Kidney (tissue), 14 donors: ENCODE results near the gene PGM1. TPM values are rescaled to one million over a fixed set of nuclear protein-coding genes. Genes with fewer than 3 reads are reported as not detected.

Experiments
- DNase-seq, 5 donors: peaks; one replicate each; pipeline ENCODE4 v3.0.0-alpha.2; 2013 to 2020
- FAIRE-seq: peaks from 2 replicates; lab custom pipeline; 2012; peaks lifted over from hg19 to GRCh38; lab: Jason Lieb, UNC
- H3K27ac ChIP-seq, 2 donors: one replicate each; pipeline ENCODE4 v1.7.0; 2013; ENCODE audit warnings: low read depth in 2 of 2, low read length in 2 of 2, inconsistent platforms in 1 of 2
- H3K27me3 ChIP-seq: one replicate; pipeline ENCODE4 v1.7.1; 2013; ENCODE audit warnings: low read length, inconsistent platforms; ENCODE audit not compliant: control insufficient read depth, insufficient read depth
- H3K36me3 ChIP-seq, 3 donors: one replicate each; pipeline versions ENCODE4 v1.7.0 to v1.7.1; 2013; ENCODE audit warnings: low read length in 3 of 3, control low read depth in 1 of 3, inconsistent platforms in 1 of 3; ENCODE audit not compliant: insufficient read depth in 3 of 3, control insufficient read depth in 2 of 3
- H3K4me1 ChIP-seq, 3 donors: one replicate each; pipeline versions ENCODE4 v1.7.0 to v1.7.1; 2013; ENCODE audit warnings: low read length in 3 of 3, inconsistent platforms in 1 of 3, low read depth in 1 of 3; ENCODE audit not compliant: control insufficient read depth in 2 of 3, insufficient read depth in 2 of 3
- H3K4me3 ChIP-seq, 3 donors: one replicate each; pipeline versions ENCODE4 v1.7.0 to v1.8.1; 2013; ENCODE audit warnings: low read length in 3 of 3, control low read depth in 1 of 3, inconsistent platforms in 1 of 3
- H3K9ac ChIP-seq, 3 donors: one replicate each; pipeline versions ENCODE4 v1.7.0 to v1.7.1; 2013; ENCODE audit warnings: low read length in 3 of 3, control low read depth in 1 of 3, inconsistent platforms in 1 of 3
- H3K9me3 ChIP-seq, 3 donors: one replicate each; pipeline versions ENCODE4 v1.7.0 to v1.7.1; 2013; ENCODE audit warnings: low read length in 3 of 3, control low read depth in 1 of 3, inconsistent platforms in 1 of 3; ENCODE audit not compliant: control insufficient read depth in 2 of 3, insufficient read depth in 1 of 3
- intact Hi-C: fragments of 100-400 bp; cut with DNase I; formaldehyde crosslinking; loops from one replicate; pipeline ENCODE4 v1.11.1; 2022
- polyA plus RNA-seq: library from polyadenylated mRNA; stranded (reverse); fragments of 350-450 nt; fragmentation: Illumina TruSeq; extraction: RNeasy Lipid Tissue Mini Kit (QIAGEN cat#74804); gene quantifications from one replicate; pipeline ENCODE4 v1.2.3, GENCODE V29; 2014; ENCODE audit warnings: low read depth, low replicate concordance; ENCODE audit not compliant: insufficient read depth
- total RNA-seq: library from RNA; stranded (reverse); fragmentation: NEBNext Ultra II Directional; extraction: Animal tissue kit (Norgen Biotek cat#: 25700); gene quantifications from one replicate; pipeline ENCODE4 v1.2.1, GENCODE V29; 2021
- TF ChIP-seq, protein P1 (sequence below): IDR thresholded peaks from 3 replicates; pipeline ENCODE4 v1.5.1; 2012; ENCODE audit warnings: mild to moderate bottlenecking, moderate library complexity, borderline replicate concordance; ENCODE audit not compliant: insufficient read depth; ENCODE audit errors: extremely low read depth
- donor health status: control.
- donor health status: control.
- donor health status: control.
- donor health status: control.
- donor health status: control.
- donor health status: DM: yes; HTN: yes; CAD: no.
- donor health status: Normal renal cell carcinoma (clear cell type).

The PGM1 gene
- total and polyA plus RNA-seq, 2 donors from 2014 or later, result 40.3 to 59.3 TPM

DNA sequence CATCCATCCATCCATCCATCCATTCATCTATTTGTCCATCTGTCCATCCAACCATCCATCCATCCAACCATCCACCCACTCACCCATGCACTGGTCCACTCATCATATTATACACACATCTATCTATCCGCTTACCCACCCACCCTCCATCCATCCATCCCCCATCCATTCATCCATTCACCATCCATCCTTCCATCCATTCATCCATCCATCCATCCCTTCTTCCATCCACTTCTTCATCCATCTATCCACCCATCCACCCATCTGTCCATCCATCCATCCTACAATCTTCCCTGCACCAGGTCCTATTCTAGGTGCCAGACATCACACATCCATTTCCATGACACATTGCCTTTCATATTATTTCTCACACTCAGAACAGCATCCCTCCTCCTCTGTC is 93.5 kb downstream of the PGM1 start:
- TF ChIP-seq, protein P1, sequence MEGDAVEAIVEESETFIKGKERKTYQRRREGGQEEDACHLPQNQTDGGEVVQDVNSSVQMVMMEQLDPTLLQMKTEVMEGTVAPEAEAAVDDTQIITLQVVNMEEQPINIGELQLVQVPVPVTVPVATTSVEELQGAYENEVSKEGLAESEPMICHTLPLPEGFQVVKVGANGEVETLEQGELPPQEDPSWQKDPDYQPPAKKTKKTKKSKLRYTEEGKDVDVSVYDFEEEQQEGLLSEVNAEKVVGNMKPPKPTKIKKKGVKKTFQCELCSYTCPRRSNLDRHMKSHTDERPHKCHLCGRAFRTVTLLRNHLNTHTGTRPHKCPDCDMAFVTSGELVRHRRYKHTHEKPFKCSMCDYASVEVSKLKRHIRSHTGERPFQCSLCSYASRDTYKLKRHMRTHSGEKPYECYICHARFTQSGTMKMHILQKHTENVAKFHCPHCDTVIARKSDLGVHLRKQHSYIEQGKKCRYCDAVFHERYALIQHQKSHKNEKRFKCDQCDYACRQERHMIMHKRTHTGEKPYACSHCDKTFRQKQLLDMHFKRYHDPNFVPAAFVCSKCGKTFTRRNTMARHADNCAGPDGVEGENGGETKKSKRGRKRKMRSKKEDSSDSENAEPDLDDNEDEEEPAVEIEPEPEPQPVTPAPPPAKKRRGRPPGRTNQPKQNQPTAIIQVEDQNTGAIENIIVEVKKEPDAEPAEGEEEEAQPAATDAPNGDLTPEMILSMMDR, result no peak
- Histone ChIP-seq H3K27me3 (no peaks in the 10 kb centered on the region), H3K9me3 (no peaks in the 10 kb centered on the region), H3K4me3 (no peak overlapping the region), H3K27ac (no peak overlapping the region), H3K36me3 (no peaks in the 10 kb centered on the region), H3K9ac (no peak overlapping the region), H3K4me1 (no peaks in the 10 kb centered on the region)
- DNase-seq (no peak), FAIRE-seq (no peak)
- intact Hi-C loops, result loop anchor here (10.0 kb wide), 1 partner anchor 458 kb away; no protein-coding TSS in a partner anchor

DNA sequence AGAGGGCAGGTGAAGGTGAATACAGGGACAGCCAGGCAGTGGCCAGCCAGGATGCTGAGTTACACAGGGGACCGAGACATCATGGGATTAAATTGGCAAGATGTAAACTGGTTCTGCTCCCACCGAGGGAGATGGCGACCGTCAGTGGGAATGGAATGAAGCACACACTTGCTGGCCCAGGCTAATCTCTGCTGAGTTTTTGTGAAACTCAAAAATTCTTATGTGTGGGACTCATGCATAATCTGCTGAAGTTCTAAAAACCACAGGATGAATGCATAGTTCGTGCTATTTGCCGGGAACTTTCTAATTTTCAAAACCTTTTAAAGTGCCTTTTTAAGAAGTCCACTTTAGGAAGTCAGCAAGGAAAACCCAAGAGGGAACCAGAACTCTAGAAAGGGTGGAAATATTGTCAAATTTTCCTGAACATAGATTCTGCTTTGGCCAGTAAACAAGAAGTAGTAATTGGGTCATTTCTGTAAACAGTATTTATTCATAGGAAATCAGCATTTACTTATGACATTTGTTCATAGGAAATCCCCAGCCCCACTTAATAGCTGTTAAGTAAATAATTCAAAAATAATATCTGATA is 95.2 kb downstream of the PGM1 start:
- Histone ChIP-seq H3K36me3 (no peaks in the 10 kb centered on the region), H3K27ac (no peak overlapping the region), H3K4me3 (no peak overlapping the region), H3K9me3 (no peaks in the 10 kb centered on the region), H3K9ac (no peak overlapping the region), H3K27me3 (no peaks in the 10 kb centered on the region), H3K4me1 (no peaks in the 10 kb centered on the region)
- intact Hi-C loops, result loop anchor here (10.0 kb wide), 1 partner anchor 456 kb away; no protein-coding TSS in a partner anchor
- TF ChIP-seq, protein P1, result no peak
- no peak for DNase-seq
- FAIRE-seq, result no peak

DNA sequence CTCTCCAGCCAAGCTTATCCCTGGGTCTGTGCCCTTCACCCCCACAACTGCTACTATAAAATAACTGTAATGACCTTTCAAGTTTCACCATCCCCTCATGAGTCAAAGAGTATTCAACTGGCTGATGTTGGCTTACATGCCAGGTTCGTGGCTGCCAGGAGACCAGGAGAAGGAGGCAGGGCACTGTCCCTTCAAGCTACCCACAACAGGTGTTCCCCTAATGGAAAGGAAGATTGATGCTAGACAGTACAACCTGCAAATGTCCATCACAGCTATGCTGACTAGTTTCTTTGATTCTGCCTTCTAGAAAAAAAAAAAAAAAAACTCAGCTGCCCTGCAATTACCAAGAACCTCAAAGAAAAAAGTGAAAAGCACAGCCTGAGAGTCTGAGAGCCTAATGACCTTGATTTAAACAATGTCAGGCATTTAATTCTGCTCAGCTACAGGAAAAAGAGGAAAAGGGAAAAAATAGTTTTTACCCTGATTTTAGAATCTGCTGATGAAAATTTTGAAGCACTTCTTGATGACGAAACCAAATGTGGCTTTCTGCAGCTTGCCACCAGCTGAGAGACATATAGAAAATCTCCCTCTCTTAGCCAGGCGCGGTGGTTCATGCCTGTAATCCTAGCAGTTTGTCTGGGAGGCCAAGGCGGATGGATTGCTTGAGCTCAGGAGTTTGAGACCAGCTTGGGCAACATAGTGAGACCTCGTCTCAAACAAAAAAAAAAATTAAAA is 97.9 kb downstream of the PGM1 start:
- no peak overlapping the region for H3K4me3 ChIP-seq
- TF ChIP-seq, protein P1, result no peak
- no peaks in the 10 kb centered on the region for H3K4me1 ChIP-seq
- FAIRE-seq (no peak), DNase-seq (no peak)
- no peaks in the 10 kb centered on the region for H3K9me3 ChIP-seq
- intact Hi-C loops, result no loop called here
- H3K27ac ChIP-seq, result no peak overlapping the region
- H3K27me3 ChIP-seq, result no peaks in the 10 kb centered on the region
- H3K36me3 ChIP-seq, result no peaks in the 10 kb centered on the region
- H3K9ac ChIP-seq, result no peak overlapping the region
